Thymus (tissue), 11 donors: Measurements from ENCODE around the gene ANKRD18B. TPM values are rescaled to one million over a fixed set of nuclear protein-coding genes. Genes with fewer than 3 reads are reported as not detected.
"Not testable (repeated sequence)": the region's sequence is repeated elsewhere in the genome, so short reads cannot be mapped to it uniquely, and the experiment has no call there.

Experiments used
- DNase-seq, 9 donors: peaks; one replicate each; pipeline ENCODE4 v3.0.0-alpha.2; 2013; ENCODE audit warnings: low spot score in 9 of 9, low read depth in 6 of 9, missing footprints in 1 of 9
- H3K27ac ChIP-seq, 2 donors: one replicate each; pipeline ENCODE4 v1.5.1; 2013; ENCODE audit warnings: control low read depth in 1 of 2, low read depth in 1 of 2, low read length in 1 of 2, mild to moderate bottlenecking in 1 of 2, moderate library complexity in 1 of 2
- H3K27me3 ChIP-seq, 2 donors: one replicate each; pipeline ENCODE4 v1.5.1; 2013; ENCODE audit warnings: low read length in 1 of 2; ENCODE audit not compliant: control insufficient read depth in 2 of 2, insufficient read depth in 1 of 2
- H3K36me3 ChIP-seq, 2 donors: one replicate each; pipeline ENCODE4 v1.5.1; 2013; ENCODE audit warnings: low read length in 1 of 2, mild to moderate bottlenecking in 1 of 2, moderate library complexity in 1 of 2; ENCODE audit not compliant: control insufficient read depth in 2 of 2, insufficient read depth in 2 of 2
- H3K4me1 ChIP-seq, 2 donors: one replicate each; pipeline ENCODE4 v1.5.1; 2013; ENCODE audit warnings: low read length in 2 of 2; ENCODE audit not compliant: control insufficient read depth in 2 of 2, insufficient read depth in 2 of 2
- H3K4me3 ChIP-seq, 2 donors: one replicate each; pipeline ENCODE4 v1.5.1; 2013; ENCODE audit warnings: low read length in 2 of 2, control low read depth in 1 of 2, mild to moderate bottlenecking in 1 of 2
- H3K9me3 ChIP-seq, 2 donors: one replicate each; pipeline ENCODE4 v1.5.1; 2013; ENCODE audit warnings: low read length in 1 of 2, mild to moderate bottlenecking in 1 of 2; ENCODE audit not compliant: control insufficient read depth in 2 of 2, insufficient read depth in 1 of 2
- WGBS: extraction: QIAGEN DNeasy Blood & Tissue Kit; methylation state at CpG from one replicate; pipeline ENCODE4 v1.1.7; 2013; 5-methylcytosine and 5-hydroxymethylcytosine counted together
- polyA plus RNA-seq: library from polyadenylated mRNA; stranded (reverse); fragments of 200-250 nt; gene quantifications from one replicate; pipeline ENCODE4 v1.2.3, GENCODE V29; 2013
- total RNA-seq: library from RNA; stranded (reverse); fragments of 120-200 nt; gene quantifications from one replicate; pipeline ENCODE4 v1.2.4, GENCODE V29; 2013
- donor health status: healthy.

The ANKRD18B gene
- total and polyA plus RNA-seq, 2 donors = 1.0 to 2.5 TPM

- 95% methylated on average over 7 of the region's 7 CpGs for WGBS
- no peak for DNase-seq
Measured at GRCh38 chr9:33614001-33614687, 90.1 kb downstream of the ANKRD18B start.

GRCh38 chr9:33618370-33618769, 94.3 kb downstream of the ANKRD18B start:
- H3K9me3 ChIP-seq, DNase-seq, H3K27me3 ChIP-seq, H3K27ac ChIP-seq, H3K4me3 ChIP-seq, H3K4me1 ChIP-seq, H3K36me3 ChIP-seq: not testable (repeated sequence)
- 71% methylated on average over 9 of the region's 9 CpGs for WGBS

More at GRCh38 chr9:33614001-33614687, 90.1 kb downstream of the ANKRD18B start:
- H3K36me3 ChIP-seq = no peaks in the 10 kb centered on the region
- H3K4me1 ChIP-seq = no peaks in the 10 kb centered on the region
- H3K27ac ChIP-seq = no peak overlapping the region
- H3K9me3 ChIP-seq = peaks cover 0 to 8% of the 10 kb centered on the region in 2 donors
- no peaks in the 10 kb centered on the region for H3K27me3 ChIP-seq
- H3K4me3 ChIP-seq = no peak overlapping the region

- Histone ChIP-seq H3K9me3 (no peaks in the 10 kb centered on the region), H3K36me3 (no peaks in the 10 kb centered on the region), H3K27ac (peak overlapping the region in 1 of 2 donors; percentile 83), H3K27me3 (peaks cover 0 to 2% of the 10 kb centered on the region in 2 donors), H3K4me3 (no peak overlapping the region), H3K4me1 (peaks cover 0 to 4% of the 10 kb centered on the region in 2 donors)
- WGBS = 62% methylated on average over 3 of the region's 3 CpGs
- no peak for DNase-seq
Measured at GRCh38 chr9:33619666-33620404, 95.8 kb downstream of the ANKRD18B start.

- 89% methylated on average over 10 of the region's 10 CpGs for WGBS
- H3K4me1 ChIP-seq = peaks cover 0 to 4% of the 10 kb centered on the region in 2 donors
- H3K9me3 ChIP-seq = no peaks in the 10 kb centered on the region
- no peak overlapping the region for H3K4me3 ChIP-seq
- peak in 2 of 9 donors; percentile 3 to 36 for DNase-seq
- H3K27me3 ChIP-seq = peaks cover 0 to 2% of the 10 kb centered on the region in 2 donors
- peak overlapping the region; percentile 72 to 83 for H3K27ac ChIP-seq
- H3K36me3 ChIP-seq = no peaks in the 10 kb centered on the region
Measured at GRCh38 chr9:33620738-33621439, 96.8 kb downstream of the ANKRD18B start.

Other genes starting within 250 kb of the ANKRD18B start
- gene NFX1, start 233.7 kb upstream of the ANKRD18B start, total RNA-seq = 23.3 TPM
- gene NFX1, start 233.7 kb upstream of the ANKRD18B start, polyA plus RNA-seq = 15.5 TPM
- 0.24 TPM for gene AQP7, start 121.7 kb upstream of the ANKRD18B start, total RNA-seq
- 1.3 TPM for gene AQP7, start 121.7 kb upstream of the ANKRD18B start, polyA plus RNA-seq
- 256 TPM for gene AQP3, start 76.7 kb upstream of the ANKRD18B start, total RNA-seq
- 129 TPM for gene AQP3, start 76.7 kb upstream of the ANKRD18B start, polyA plus RNA-seq
- gene NOL6, start 50.3 kb upstream of the ANKRD18B start, total RNA-seq = 12.0 TPM
- gene NOL6, start 50.3 kb upstream of the ANKRD18B start, polyA plus RNA-seq = 29.5 TPM